ENCODE measurements around the gene PLA2G6. TPM values are rescaled to one million over a fixed set of nuclear protein-coding genes. Genes with fewer than 3 reads are reported as not detected.

Gene PLA2G6
- total RNA-seq, 1 donor from 2014 or later = 16.3 TPM

DNA sequence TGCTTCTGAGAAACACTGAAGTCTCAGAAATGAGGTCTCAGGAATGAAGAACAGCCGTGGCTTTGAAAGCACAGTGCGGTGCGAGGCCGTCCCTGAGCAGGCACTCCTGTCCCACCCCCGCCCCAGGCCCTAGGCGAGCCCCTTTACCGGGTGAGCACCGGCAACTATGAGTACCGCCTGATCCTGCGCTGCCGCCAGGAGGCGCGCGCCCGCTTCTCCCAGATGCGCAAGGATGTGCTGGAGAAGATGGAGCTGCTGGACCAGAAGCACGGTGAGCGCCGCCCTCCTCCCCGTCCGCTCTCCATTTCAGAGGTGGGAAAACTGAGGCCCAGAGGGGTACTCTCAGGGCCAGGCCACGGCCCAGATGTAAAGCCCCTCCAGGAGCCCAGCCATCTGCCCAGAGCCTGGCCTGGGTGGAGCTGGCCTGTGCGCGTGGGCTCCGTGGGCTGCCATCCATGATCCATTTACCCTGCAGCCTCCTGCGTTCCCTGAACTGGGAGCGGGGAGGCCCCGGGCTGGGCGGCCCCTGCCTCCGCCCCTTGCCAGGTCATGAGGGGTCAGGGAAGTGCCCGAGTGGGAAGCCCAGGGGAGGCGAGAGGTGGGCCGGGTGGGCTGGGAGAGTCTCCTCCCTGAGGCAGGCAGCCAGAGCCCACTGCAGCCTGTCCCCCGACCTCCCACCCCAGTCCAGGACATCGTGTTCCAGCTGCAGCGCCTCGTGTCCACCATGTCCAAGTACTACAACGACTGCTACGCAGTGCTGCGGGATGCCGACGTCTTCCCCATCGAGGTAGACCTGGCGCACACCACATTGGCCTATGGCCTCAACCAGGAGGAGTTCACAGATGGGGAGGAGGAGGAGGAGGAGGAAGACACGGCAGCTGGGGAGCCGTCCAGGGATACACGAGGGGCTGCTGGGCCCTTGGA is 107.2 kb downstream of the PLA2G6 start:
- TF ChIP-seq CTCF (IDR thresholded peaks at IDR 0.05) = peak; percentile 42
- Mint-ChIP-seq H3K27ac (ENCODE audit: unreplicated experiment) (no peak overlapping the region), H3K36me3 (ENCODE audit: low read depth) (peaks cover 6% of the 10 kb centered on the region), H3K4me3 (ENCODE audit: unreplicated experiment) (no peak overlapping the region), H3K4me1 (ENCODE audit: low read depth) (peaks cover 14% of the 10 kb centered on the region), H3K9me3 (ENCODE audit: low read depth) (no peaks in the 10 kb centered on the region), H3K27me3 (ENCODE audit: low read depth) (no peaks in the 10 kb centered on the region)
- no peak for DNase-seq (ENCODE audit: low spot score)

DNA sequence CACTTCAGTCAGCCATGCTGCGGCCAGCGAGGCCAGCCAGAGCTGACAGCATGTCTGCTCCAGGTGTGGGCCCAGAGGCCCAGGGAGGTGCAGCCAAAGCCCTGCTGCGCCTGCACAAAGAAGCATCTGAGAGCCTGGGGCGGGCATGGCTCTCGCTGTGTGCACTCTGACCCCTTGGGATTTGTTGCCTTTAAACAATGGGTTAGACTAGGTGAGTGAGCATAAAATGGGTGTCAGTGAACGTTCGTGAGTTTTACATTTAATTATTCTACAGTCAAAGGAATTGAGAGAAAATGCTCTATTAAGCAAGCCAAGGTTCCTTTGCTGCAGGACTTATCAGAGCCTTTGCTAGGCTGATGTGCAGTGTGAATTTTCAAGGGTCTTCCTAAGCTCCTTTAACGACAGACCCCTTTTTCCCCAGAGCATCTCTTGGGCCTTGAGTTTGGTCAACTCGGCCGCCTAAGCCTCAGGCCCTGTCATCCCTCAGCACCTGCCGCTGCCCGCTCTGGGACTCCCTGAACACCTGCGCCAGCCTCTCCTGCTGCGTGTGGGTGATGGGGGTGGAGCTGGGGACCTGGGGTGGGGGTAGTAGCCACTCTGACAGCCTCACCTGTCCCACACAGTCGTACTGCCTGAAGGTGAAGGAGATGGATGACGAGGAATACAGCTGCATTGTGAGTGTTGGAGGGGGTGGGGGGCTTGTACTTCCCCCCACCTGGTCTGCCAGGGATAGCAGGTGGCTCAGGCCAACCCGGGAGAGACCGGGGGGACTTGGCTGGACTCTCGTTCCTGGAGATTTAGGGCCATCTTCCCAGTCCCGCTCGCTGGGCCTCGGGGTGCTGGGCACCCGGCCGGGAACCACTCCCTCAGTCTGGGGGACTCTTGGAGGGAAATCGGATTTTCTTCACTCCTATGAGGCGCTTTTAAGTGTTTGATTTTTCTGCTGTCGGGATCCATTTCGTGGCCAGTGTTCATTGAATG is 108.2 kb downstream of the PLA2G6 start:
- DNase-seq (ENCODE audit: low spot score) = no peak
- Mint-ChIP-seq H3K36me3 (ENCODE audit: low read depth) (peaks cover 6% of the 10 kb centered on the region), H3K4me1 (ENCODE audit: low read depth) (peaks cover 21% of the 10 kb centered on the region), H3K4me3 (ENCODE audit: unreplicated experiment) (no peak overlapping the region), H3K27me3 (ENCODE audit: low read depth) (no peaks in the 10 kb centered on the region), H3K27ac (ENCODE audit: unreplicated experiment) (no peak overlapping the region), H3K9me3 (ENCODE audit: low read depth) (no peaks in the 10 kb centered on the region)
- TF ChIP-seq CTCF (IDR thresholded peaks at IDR 0.05) = no peak

GRCh38 chr22:38072322-38073149 is 109.1 kb downstream of the PLA2G6 start:
- no peak for DNase-seq (ENCODE audit: low spot score)
- Mint-ChIP-seq H3K36me3 (ENCODE audit: low read depth) (peaks cover 6% of the 10 kb centered on the region), H3K9me3 (ENCODE audit: low read depth) (no peaks in the 10 kb centered on the region), H3K4me1 (ENCODE audit: low read depth) (peaks cover 24% of the 10 kb centered on the region), H3K27ac (ENCODE audit: unreplicated experiment) (no peak overlapping the region), H3K27me3 (ENCODE audit: low read depth) (no peaks in the 10 kb centered on the region), H3K4me3 (ENCODE audit: unreplicated experiment) (no peak overlapping the region)
- no peak for TF ChIP-seq CTCF (IDR thresholded peaks at IDR 0.05)

DNA sequence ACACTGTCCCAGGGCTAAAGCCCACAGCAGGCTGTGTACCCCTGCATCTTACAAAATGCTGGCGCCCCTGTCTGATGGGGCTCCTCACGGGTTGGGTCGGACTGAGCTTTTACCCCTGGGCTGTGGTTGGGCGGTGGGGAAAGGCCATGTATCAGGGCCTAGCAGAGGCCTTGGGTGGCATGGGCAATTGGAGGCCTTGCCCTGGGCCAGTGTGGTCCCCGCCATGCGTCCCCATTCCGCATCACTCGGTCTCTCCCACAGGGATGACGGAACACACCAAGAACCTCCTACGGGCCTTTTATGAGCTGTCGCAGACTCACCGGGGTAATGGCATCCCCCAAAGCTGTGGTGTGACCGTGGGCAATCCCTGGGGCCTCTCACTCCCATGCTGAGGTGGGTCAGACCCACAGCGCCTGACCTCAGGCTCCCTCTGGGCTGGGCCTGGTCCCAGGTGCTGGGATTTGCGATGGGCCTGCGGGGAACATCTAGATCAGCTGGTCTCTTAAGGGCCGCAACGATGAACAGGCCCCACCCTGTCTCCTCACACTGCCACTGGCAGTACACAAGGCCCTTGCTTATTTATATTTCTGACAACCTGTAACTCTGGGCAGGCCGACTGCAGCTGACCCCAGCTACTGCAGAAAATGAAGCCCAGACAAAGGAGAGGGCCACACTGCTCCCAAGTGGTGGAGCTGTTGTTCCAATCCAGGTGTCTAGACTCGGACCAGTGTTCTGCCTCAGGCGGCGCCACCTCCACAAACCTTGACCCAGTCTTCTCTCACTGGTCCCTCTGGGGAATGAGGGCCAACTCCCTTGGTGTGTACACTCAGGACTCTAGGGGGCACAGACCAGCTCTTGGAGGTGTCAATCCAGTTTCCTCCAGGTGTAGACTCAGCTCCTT is 110.0 kb downstream of the PLA2G6 start:
- no peaks in the 10 kb centered on the region for H3K27me3 Mint-ChIP-seq (ENCODE audit: low read depth)
- no peaks in the 10 kb centered on the region for H3K9me3 Mint-ChIP-seq (ENCODE audit: low read depth)
- no peak for DNase-seq (ENCODE audit: low spot score)
- H3K4me1 Mint-ChIP-seq (ENCODE audit: low read depth) = peaks cover 24% of the 10 kb centered on the region
- TF ChIP-seq CTCF (IDR thresholded peaks at IDR 0.05) = no peak
- peaks cover 8% of the 10 kb centered on the region for H3K36me3 Mint-ChIP-seq (ENCODE audit: low read depth)
- H3K4me3 Mint-ChIP-seq (ENCODE audit: unreplicated experiment) = no peak overlapping the region
- no peak overlapping the region for H3K27ac Mint-ChIP-seq (ENCODE audit: unreplicated experiment)

Data from chondrocyte (in vitro differentiated cells).